ENCODE results near the gene ASB10.

ASB10 gene

GRCh38 chr7:151135866-151136843 lies 50.9 kb downstream of the ASB10 start:
- DNase-seq (ENCODE audit: low read depth), result no peak

GRCh38 chr7:151135525-151135845 lies 51.6 kb downstream of the ASB10 start:
- DNase-seq (ENCODE audit: low read depth), result no peak

GRCh38 chr7:151134743-151135524 lies 52.1 kb downstream of the ASB10 start:
- no peak for DNase-seq (ENCODE audit: low read depth)

- no peak for DNase-seq (ENCODE audit: low read depth)
These were observed 52.9 kb downstream of the ASB10 start for GRCh38 chr7:151133986-151134742.

GRCh38 chr7:151133266-151133985 lies 53.6 kb downstream of the ASB10 start:
- DNase-seq (ENCODE audit: low read depth), result no peak

GRCh38 chr7:151132461-151133205 lies 54.4 kb downstream of the ASB10 start:
- no peak for DNase-seq (ENCODE audit: low read depth)

GRCh38 chr7:151131592-151132293 lies 55.3 kb downstream of the ASB10 start:
- no peak for DNase-seq (ENCODE audit: low read depth)

- DNase-seq (ENCODE audit: low read depth), result no peak
These were observed 55.8 kb downstream of the ASB10 start for GRCh38 chr7:151131224-151131591.

- no peak for DNase-seq (ENCODE audit: low read depth)
These were observed 56.3 kb downstream of the ASB10 start for GRCh38 chr7:151130741-151131157.

GRCh38 chr7:151129960-151130591 lies 57.0 kb downstream of the ASB10 start:
- no peak for DNase-seq (ENCODE audit: low read depth)

GRCh38 chr7:151129117-151129959 lies 57.7 kb downstream of the ASB10 start:
- DNase-seq (ENCODE audit: low read depth), result no peak

GRCh38 chr7:151128716-151129115 lies 58.3 kb downstream of the ASB10 start:
- DNase-seq (ENCODE audit: low read depth), result no peak

- no peak for DNase-seq (ENCODE audit: low read depth)
These were observed 58.9 kb downstream of the ASB10 start for GRCh38 chr7:151128144-151128543.

GRCh38 chr7:151126491-151127137 lies 60.4 kb downstream of the ASB10 start:
- no peak for DNase-seq (ENCODE audit: low read depth)

- no peak for DNase-seq (ENCODE audit: low read depth)
These were observed 61.1 kb downstream of the ASB10 start for GRCh38 chr7:151125846-151126481.

All from HS-27A (cell line).